ENCODE results near the gene TRAK2. TPM values are rescaled to one million over a fixed set of nuclear protein-coding genes. Genes with fewer than 3 reads are reported as not detected.

TRAK2 gene
- total and polyA plus RNA-seq, 4 donors: 23.9 to 57.9 (median 32.9) TPM

DNA sequence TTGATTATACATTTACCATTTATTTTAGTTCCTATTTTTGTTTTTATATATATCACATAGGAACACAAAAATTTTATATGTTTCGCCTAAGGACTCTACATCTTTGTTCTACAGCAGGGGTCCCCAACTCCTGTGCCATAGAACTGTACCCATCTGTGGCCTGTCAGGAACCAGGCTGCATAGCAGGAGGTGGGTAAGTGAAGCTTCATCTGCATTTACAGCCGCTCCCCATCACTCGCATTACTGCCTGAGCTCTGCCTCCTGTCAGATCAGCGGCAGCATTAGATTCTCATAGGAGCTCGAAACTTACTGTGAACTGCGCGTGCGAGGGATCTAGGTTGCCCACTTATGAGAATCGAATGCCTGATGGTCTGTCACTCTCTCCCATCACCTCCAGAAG lies 25.3 kb downstream of the TRAK2 start:
- Histone ChIP-seq H3K4me3 (ENCODE audit: low read depth, low read length) (no peak overlapping the region), H3K4me1 (ENCODE audit: control insufficient read depth, insufficient read depth, low read length) (no peaks in the 10 kb centered on the region), H3K27me3 (ENCODE audit: control insufficient read depth, insufficient read depth, low read length) (no peaks in the 10 kb centered on the region), H3K36me3 (ENCODE audit: control insufficient read depth, insufficient read depth, low read length) (no peaks in the 10 kb centered on the region), H3K27ac (ENCODE audit: low read depth, low read length) (no peak overlapping the region), H3K9me3 (ENCODE audit: control insufficient read depth, insufficient read depth, low read length) (no peaks in the 10 kb centered on the region)
- no peak for DNase-seq (ENCODE audit: low read depth in 4 of 6, low spot score in 6 of 6)
- 84% methylated on average over 7 of the region's 9 CpGs for WGBS (ENCODE audit: insufficient coverage)

DNA sequence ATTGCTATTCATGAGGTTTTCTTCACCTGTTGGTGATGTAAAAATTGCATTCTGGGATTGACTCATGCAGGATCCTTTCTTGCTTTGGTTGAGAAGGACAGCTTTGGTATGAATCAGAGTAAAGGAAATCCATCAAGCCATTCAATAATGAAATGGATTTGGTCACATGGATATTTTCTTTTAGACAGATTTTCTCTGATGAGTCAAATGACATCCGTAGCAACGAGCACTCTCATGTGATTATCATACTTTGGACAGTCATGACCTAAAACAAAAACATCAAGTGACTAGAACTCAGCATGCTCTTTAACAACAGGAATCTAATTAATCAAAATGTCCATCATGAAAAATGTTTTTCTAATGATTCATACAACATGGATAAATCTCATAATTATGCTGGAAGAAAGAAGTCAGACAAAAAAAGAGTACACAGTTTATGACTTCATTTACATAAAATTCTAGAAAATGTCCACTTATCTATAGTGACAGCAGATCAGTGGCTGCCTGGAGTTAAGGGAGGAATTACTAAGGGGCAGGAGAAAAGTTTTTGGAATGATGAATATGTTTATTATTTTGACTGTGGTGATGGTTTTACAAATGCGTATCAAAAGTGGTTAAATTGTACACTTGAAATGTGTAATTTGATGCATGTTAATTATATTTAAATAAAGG lies 30.7 kb downstream of the TRAK2 start:
- Histone ChIP-seq H3K9me3 (ENCODE audit: control insufficient read depth, insufficient read depth, low read length) (no peaks in the 10 kb centered on the region), H3K27ac (ENCODE audit: low read depth, low read length) (no peak overlapping the region), H3K36me3 (ENCODE audit: control insufficient read depth, insufficient read depth, low read length) (no peaks in the 10 kb centered on the region), H3K4me3 (ENCODE audit: low read depth, low read length) (no peak overlapping the region), H3K27me3 (ENCODE audit: control insufficient read depth, insufficient read depth, low read length) (no peaks in the 10 kb centered on the region), H3K4me1 (ENCODE audit: control insufficient read depth, insufficient read depth, low read length) (no peaks in the 10 kb centered on the region)
- DNase-seq (ENCODE audit: low read depth in 4 of 6, low spot score in 6 of 6): no peak
- WGBS (ENCODE audit: insufficient coverage): no CpG with 5 or more reads among the region's 3 CpGs

DNA sequence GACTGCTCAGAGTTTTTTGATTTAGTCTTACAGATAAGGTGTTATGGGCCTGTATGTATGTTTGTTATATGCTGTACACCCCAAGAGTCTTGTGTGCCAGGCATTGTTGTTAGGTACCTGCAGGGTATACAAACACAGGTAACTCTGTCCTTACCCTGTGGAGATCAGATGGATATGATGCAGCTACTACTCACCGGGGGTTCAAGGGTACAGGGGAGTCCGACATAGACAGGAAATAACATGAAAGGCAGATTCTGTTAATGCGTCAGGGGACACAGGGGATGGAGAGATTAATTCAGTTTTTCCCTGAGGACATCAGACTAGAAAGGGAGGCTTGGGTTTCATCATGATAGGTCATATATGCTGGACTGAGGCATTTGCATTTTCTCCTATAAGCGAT lies 31.3 kb downstream of the TRAK2 start:
- no peaks in the 10 kb centered on the region for H3K9me3 ChIP-seq (ENCODE audit: control insufficient read depth, insufficient read depth, low read length)
- no peak overlapping the region for H3K27ac ChIP-seq (ENCODE audit: low read depth, low read length)
- WGBS (ENCODE audit: insufficient coverage): 100% methylated on average over 2 of the region's 4 CpGs
- no peaks in the 10 kb centered on the region for H3K4me1 ChIP-seq (ENCODE audit: control insufficient read depth, insufficient read depth, low read length)
- H3K4me3 ChIP-seq (ENCODE audit: low read depth, low read length): no peak overlapping the region
- H3K36me3 ChIP-seq (ENCODE audit: control insufficient read depth, insufficient read depth, low read length): no peaks in the 10 kb centered on the region
- DNase-seq (ENCODE audit: low read depth in 4 of 6, low spot score in 6 of 6): no peak
- no peaks in the 10 kb centered on the region for H3K27me3 ChIP-seq (ENCODE audit: control insufficient read depth, insufficient read depth, low read length)

GRCh38 chr2:201419057-201419635 lies 32.1 kb downstream of the TRAK2 start:
- Histone ChIP-seq H3K27me3 (ENCODE audit: control insufficient read depth, insufficient read depth, low read length) (no peaks in the 10 kb centered on the region), H3K27ac (ENCODE audit: low read depth, low read length) (no peak overlapping the region), H3K9me3 (ENCODE audit: control insufficient read depth, insufficient read depth, low read length) (no peaks in the 10 kb centered on the region), H3K4me1 (ENCODE audit: control insufficient read depth, insufficient read depth, low read length) (no peaks in the 10 kb centered on the region), H3K4me3 (ENCODE audit: low read depth, low read length) (no peak overlapping the region), H3K36me3 (ENCODE audit: control insufficient read depth, insufficient read depth, low read length) (no peaks in the 10 kb centered on the region)
- no peak for DNase-seq (ENCODE audit: low read depth in 4 of 6, low spot score in 6 of 6)
- WGBS (ENCODE audit: insufficient coverage): 100% methylated on average over 2 of the region's 3 CpGs

- whole genome bisulfite sequencing (ENCODE audit: insufficient coverage): no CpG with 5 or more reads among the region's 2 CpGs
- H3K27me3 ChIP-seq (ENCODE audit: control insufficient read depth, insufficient read depth, low read length): no peaks in the 10 kb centered on the region
- H3K36me3 ChIP-seq (ENCODE audit: control insufficient read depth, insufficient read depth, low read length): no peaks in the 10 kb centered on the region
- no peaks in the 10 kb centered on the region for H3K4me1 ChIP-seq (ENCODE audit: control insufficient read depth, insufficient read depth, low read length)
- H3K9me3 ChIP-seq (ENCODE audit: control insufficient read depth, insufficient read depth, low read length): no peaks in the 10 kb centered on the region
- no peak for DNase-seq (ENCODE audit: low read depth in 4 of 6, low spot score in 6 of 6)
- no peak overlapping the region for H3K4me3 ChIP-seq (ENCODE audit: low read depth, low read length)
- no peak overlapping the region for H3K27ac ChIP-seq (ENCODE audit: low read depth, low read length)
Measured at GRCh38 chr2:201415149-201415548, 36.1 kb downstream of the TRAK2 start.

- Histone ChIP-seq H3K4me1 (ENCODE audit: control insufficient read depth, insufficient read depth, low read length) (no peaks in the 10 kb centered on the region), H3K27me3 (ENCODE audit: control insufficient read depth, insufficient read depth, low read length) (no peaks in the 10 kb centered on the region), H3K4me3 (ENCODE audit: low read depth, low read length) (no peak overlapping the region), H3K27ac (ENCODE audit: low read depth, low read length) (no peak overlapping the region), H3K36me3 (ENCODE audit: control insufficient read depth, insufficient read depth, low read length) (no peaks in the 10 kb centered on the region), H3K9me3 (ENCODE audit: control insufficient read depth, insufficient read depth, low read length) (no peaks in the 10 kb centered on the region)
- no peak for DNase-seq (ENCODE audit: low read depth in 4 of 6, low spot score in 6 of 6)
- WGBS (ENCODE audit: insufficient coverage): no CpG with 5 or more reads among the region's 3 CpGs
Measured at GRCh38 chr2:201414099-201415023, 36.9 kb downstream of the TRAK2 start.

DNA sequence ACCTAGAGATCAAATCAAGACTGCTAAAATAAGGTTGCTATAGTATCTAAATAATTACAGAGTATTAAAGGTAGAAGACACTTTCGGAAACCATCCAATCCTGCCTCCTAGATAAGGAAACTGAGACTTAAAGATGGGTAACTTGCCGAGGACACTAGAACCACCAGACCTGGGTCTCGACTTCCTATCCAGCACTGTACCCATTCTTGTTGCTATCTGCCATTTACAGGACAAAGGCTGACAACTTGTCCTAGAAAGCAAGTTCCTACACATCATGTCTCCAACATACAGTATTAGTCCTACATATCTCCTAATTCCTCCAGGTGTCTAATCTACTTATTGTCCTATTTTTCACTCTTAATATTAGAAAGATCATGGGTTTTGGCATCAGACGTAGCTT lies 37.7 kb downstream of the TRAK2 start:
- Histone ChIP-seq H3K9me3 (ENCODE audit: control insufficient read depth, insufficient read depth, low read length) (no peaks in the 10 kb centered on the region), H3K27ac (ENCODE audit: low read depth, low read length) (no peak overlapping the region), H3K4me1 (ENCODE audit: control insufficient read depth, insufficient read depth, low read length) (no peaks in the 10 kb centered on the region), H3K36me3 (ENCODE audit: control insufficient read depth, insufficient read depth, low read length) (no peaks in the 10 kb centered on the region), H3K27me3 (ENCODE audit: control insufficient read depth, insufficient read depth, low read length) (no peaks in the 10 kb centered on the region), H3K4me3 (ENCODE audit: low read depth, low read length) (no peak overlapping the region)
- no peak for DNase-seq (ENCODE audit: low read depth in 4 of 6, low spot score in 6 of 6)
- 90% methylated on average over 2 of the region's 4 CpGs for WGBS (ENCODE audit: insufficient coverage)

GRCh38 chr2:201413143-201413542 lies 38.1 kb downstream of the TRAK2 start:
- Histone ChIP-seq H3K4me1 (ENCODE audit: control insufficient read depth, insufficient read depth, low read length) (no peaks in the 10 kb centered on the region), H3K36me3 (ENCODE audit: control insufficient read depth, insufficient read depth, low read length) (no peaks in the 10 kb centered on the region), H3K27me3 (ENCODE audit: control insufficient read depth, insufficient read depth, low read length) (no peaks in the 10 kb centered on the region), H3K27ac (ENCODE audit: low read depth, low read length) (no peak overlapping the region), H3K4me3 (ENCODE audit: low read depth, low read length) (no peak overlapping the region), H3K9me3 (ENCODE audit: control insufficient read depth, insufficient read depth, low read length) (no peaks in the 10 kb centered on the region)
- DNase-seq (ENCODE audit: low read depth in 4 of 6, low spot score in 6 of 6): no peak
- no CpG with 5 or more reads among the region's 2 CpGs for WGBS (ENCODE audit: insufficient coverage)

DNA sequence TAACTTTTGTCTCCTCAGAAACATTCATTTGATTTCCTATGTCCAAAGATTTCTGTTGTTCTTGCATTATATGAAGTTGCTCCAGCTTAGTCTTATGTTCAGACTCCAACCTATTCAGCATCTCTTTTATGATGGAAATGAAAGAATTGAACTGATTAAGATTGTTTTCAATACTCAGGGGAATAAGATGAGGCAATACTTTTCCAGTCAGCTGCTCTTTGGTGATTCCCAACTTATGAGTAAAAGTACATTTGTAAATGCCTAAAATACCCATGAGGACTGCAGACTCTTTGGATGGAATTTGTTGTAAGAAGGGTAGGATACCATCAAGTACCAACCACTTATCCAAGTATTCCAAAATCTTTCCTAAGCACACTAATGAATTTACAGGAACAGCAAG lies 39.8 kb downstream of the TRAK2 start:
- Histone ChIP-seq H3K9me3 (ENCODE audit: control insufficient read depth, insufficient read depth, low read length) (no peaks in the 10 kb centered on the region), H3K4me1 (ENCODE audit: control insufficient read depth, insufficient read depth, low read length) (no peaks in the 10 kb centered on the region), H3K4me3 (ENCODE audit: low read depth, low read length) (no peak overlapping the region), H3K27ac (ENCODE audit: low read depth, low read length) (no peak overlapping the region), H3K36me3 (ENCODE audit: control insufficient read depth, insufficient read depth, low read length) (no peaks in the 10 kb centered on the region), H3K27me3 (ENCODE audit: control insufficient read depth, insufficient read depth, low read length) (no peaks in the 10 kb centered on the region)
- DNase-seq (ENCODE audit: low read depth in 4 of 6, low spot score in 6 of 6): no peak
